Astrocyte (in vitro differentiated cells and primary cell): ENCODE results near the gene SLC6A9. TPM values are rescaled to one million over a fixed set of nuclear protein-coding genes. Genes with fewer than 3 reads are reported as not detected.

Experiments used
- DNase-seq: peaks from one replicate; pipeline ENCODE4 v3.0.0-alpha.2; 2010; ENCODE audit warnings: low read depth
- FAIRE-seq: peaks from 2 replicates; lab custom pipeline; 2011; peaks lifted over from hg19 to GRCh38; lab: Jason Lieb, UNC
- H2AFZ ChIP-seq: 2 replicates; pipeline ENCODE4 v1.6.0; 2012; ENCODE audit warnings: low read depth, low read length, inconsistent platforms
- H3K27ac ChIP-seq: 2 replicates; pipeline ENCODE4 v1.5.1; 2011; ENCODE audit warnings: low read depth, low read length, inconsistent platforms
- H3K27me3 ChIP-seq: 2 replicates; pipeline ENCODE4 v1.6.0; 2011; ENCODE audit warnings: low read length, inconsistent platforms; ENCODE audit not compliant: insufficient read depth
- H3K36me3 ChIP-seq: 2 replicates; pipeline ENCODE4 v1.5.1; 2011; ENCODE audit warnings: low read length, inconsistent platforms; ENCODE audit not compliant: insufficient read depth
- H3K4me1 ChIP-seq: 2 replicates; pipeline ENCODE4 v1.5.1; 2011; ENCODE audit warnings: low read length, inconsistent platforms; ENCODE audit not compliant: insufficient read depth
- H3K4me2 ChIP-seq: 2 replicates; pipeline ENCODE4 v1.6.0; 2012; ENCODE audit warnings: low read length, inconsistent platforms
- H3K4me3 ChIP-seq: 2 replicates; pipeline ENCODE4 v1.5.1; 2011; ENCODE audit warnings: low read depth, mild to moderate bottlenecking, low read length, inconsistent platforms; ENCODE audit not compliant: insufficient read depth
- H3K79me2 ChIP-seq: 2 replicates; pipeline ENCODE4 v1.6.0; 2012; ENCODE audit warnings: mild to moderate bottlenecking, low read length, inconsistent platforms; ENCODE audit not compliant: insufficient read depth
- H3K9ac ChIP-seq: 2 replicates; pipeline ENCODE4 v1.6.0; 2012; ENCODE audit warnings: mild to moderate bottlenecking, low read length, inconsistent platforms
- H3K9me3 ChIP-seq: 2 replicates; pipeline ENCODE4 v1.5.1; 2012; ENCODE audit warnings: low read depth, mild to moderate bottlenecking, low read length, inconsistent platforms; ENCODE audit not compliant: insufficient read depth
- H4K20me1 ChIP-seq: 2 replicates; pipeline ENCODE4 v1.6.0; 2012; ENCODE audit warnings: low read length, inconsistent platforms; ENCODE audit not compliant: insufficient read depth
- H3K27ac Mint-ChIP-seq: one replicate; pipeline ENCODE4 v1.8.0; 2021; ENCODE audit warnings: mild to moderate bottlenecking, mixed read lengths; ENCODE audit not compliant: unreplicated experiment
- H3K27me3 Mint-ChIP-seq: one replicate; pipeline ENCODE4 v1.8.0; 2021; ENCODE audit warnings: low read depth, mixed read lengths; ENCODE audit not compliant: unreplicated experiment
- H3K36me3 Mint-ChIP-seq: one replicate; pipeline ENCODE4 v1.8.0; 2021; ENCODE audit warnings: low read depth, mixed read lengths; ENCODE audit not compliant: unreplicated experiment
- H3K4me1 Mint-ChIP-seq: one replicate; pipeline ENCODE4 v1.8.0; 2021; ENCODE audit warnings: low read depth, mixed read lengths; ENCODE audit not compliant: unreplicated experiment
- H3K4me3 Mint-ChIP-seq: one replicate; pipeline ENCODE4 v1.8.0; 2021; ENCODE audit warnings: mild to moderate bottlenecking, moderate library complexity, mixed read lengths; ENCODE audit not compliant: unreplicated experiment
- H3K9me3 Mint-ChIP-seq: one replicate; pipeline ENCODE4 v1.8.0; 2021; ENCODE audit warnings: mild to moderate bottlenecking, mixed read lengths; ENCODE audit not compliant: unreplicated experiment
- EZH2 ChIP-seq: IDR thresholded peaks from 2 replicates; pipeline ENCODE4 v1.6.1; 2012; ENCODE audit warnings: mild to moderate bottlenecking, low read length, inconsistent platforms; ENCODE audit not compliant: insufficient read depth
- total RNA-seq: library from RNA; stranded (reverse); gene quantifications from 2 replicates; pipeline ENCODE4 v1.2.1, GENCODE V29; 2021
- TF ChIP-seq, protein P1 (sequence below): IDR thresholded peaks from 2 replicates; pipeline ENCODE4 v1.5.1; 2011; ENCODE audit warnings: low read depth, mild to moderate bottlenecking, inconsistent platforms, low read length, moderate library complexity; ENCODE audit not compliant: insufficient read depth

SLC6A9 gene
- total RNA-seq, 1 donor from 2014 or later: 45.2 TPM

DNA sequence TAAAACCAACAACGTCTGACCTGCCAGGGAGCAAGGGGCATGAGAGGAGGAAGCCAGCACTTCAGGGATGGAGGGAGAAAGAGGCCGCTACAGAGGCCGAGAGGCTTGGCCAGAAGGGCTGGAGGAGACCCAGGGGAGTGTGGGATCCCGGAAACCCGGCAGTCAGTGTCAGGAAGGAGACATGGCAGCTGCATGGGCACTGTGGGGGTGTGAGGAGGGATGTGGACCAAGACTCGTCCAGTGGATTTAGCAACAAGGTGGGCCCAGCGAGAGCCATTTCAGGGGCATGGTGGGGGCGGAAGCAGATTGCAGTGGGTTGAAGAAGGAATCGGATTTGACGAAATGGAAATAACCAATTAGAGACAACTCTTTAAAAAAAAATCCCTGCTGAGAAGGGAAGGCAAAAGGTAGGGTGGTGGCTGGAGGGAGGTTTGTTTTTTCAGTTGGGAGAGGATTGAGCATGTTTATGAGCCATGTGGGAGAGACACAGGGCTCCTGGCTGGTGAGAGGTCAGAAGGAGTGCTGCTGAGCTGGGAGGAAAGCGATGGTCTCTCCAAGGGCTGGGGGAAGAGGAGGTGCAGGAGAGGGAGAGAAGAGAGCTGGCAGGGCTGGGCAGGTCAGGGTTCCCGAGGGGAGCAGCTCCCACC, 47.9 kb downstream of the SLC6A9 start:
- Histone ChIP-seq H3K9me3 (no peaks in the 10 kb centered on the region), H3K79me2 (peaks cover 43% of the 10 kb centered on the region), H3K27me3 (no peaks in the 10 kb centered on the region), H4K20me1 (peaks cover 63% of the 10 kb centered on the region), H3K9ac (no peak overlapping the region), H3K4me3 (no peak overlapping the region), H3K27ac (no peak overlapping the region), H3K4me2 (peak overlapping the region; percentile 28), H2AFZ (no peak overlapping the region), H3K36me3 (peaks cover 2% of the 10 kb centered on the region), H3K4me1 (peaks cover 23% of the 10 kb centered on the region)
- Mint-ChIP-seq H3K4me1 (peaks cover 28% of the 10 kb centered on the region), H3K36me3 (peaks cover 26% of the 10 kb centered on the region), H3K9me3 (no peaks in the 10 kb centered on the region), H3K27me3 (no peaks in the 10 kb centered on the region), H3K27ac (peak overlapping the region; percentile 55), H3K4me3 (no peak overlapping the region)
- TF ChIP-seq, protein P1, sequence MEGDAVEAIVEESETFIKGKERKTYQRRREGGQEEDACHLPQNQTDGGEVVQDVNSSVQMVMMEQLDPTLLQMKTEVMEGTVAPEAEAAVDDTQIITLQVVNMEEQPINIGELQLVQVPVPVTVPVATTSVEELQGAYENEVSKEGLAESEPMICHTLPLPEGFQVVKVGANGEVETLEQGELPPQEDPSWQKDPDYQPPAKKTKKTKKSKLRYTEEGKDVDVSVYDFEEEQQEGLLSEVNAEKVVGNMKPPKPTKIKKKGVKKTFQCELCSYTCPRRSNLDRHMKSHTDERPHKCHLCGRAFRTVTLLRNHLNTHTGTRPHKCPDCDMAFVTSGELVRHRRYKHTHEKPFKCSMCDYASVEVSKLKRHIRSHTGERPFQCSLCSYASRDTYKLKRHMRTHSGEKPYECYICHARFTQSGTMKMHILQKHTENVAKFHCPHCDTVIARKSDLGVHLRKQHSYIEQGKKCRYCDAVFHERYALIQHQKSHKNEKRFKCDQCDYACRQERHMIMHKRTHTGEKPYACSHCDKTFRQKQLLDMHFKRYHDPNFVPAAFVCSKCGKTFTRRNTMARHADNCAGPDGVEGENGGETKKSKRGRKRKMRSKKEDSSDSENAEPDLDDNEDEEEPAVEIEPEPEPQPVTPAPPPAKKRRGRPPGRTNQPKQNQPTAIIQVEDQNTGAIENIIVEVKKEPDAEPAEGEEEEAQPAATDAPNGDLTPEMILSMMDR: no peak
- TF ChIP-seq EZH2: no peak
- no peak for DNase-seq
- FAIRE-seq: no peak

DNA sequence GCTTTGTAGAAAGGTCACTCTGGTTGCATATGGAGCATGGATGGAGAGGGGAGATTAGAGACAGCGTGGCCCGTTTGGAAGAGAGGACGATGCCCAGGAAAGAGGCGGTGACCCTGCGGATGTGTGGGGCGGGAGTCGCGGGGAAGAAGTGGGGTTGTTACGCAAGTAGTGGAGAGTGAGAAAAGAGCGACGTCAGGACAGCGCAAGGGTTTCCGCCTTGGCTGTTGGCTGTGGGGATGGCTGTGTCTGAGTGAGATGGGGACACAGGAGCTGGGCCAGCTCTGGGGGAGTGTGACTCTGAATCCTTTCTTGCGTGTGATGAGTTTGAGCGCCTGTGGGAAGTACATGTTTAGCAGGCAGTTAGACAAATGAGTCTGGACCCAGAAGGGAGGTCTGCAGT, 48.5 kb downstream of the SLC6A9 start:
- Mint-ChIP-seq H3K27ac (no peak overlapping the region), H3K4me1 (peaks cover 34% of the 10 kb centered on the region), H3K4me3 (no peak overlapping the region), H3K36me3 (peaks cover 31% of the 10 kb centered on the region), H3K9me3 (no peaks in the 10 kb centered on the region), H3K27me3 (no peaks in the 10 kb centered on the region)
- Histone ChIP-seq H3K9me3 (no peaks in the 10 kb centered on the region), H3K4me2 (peak overlapping the region; percentile 28), H3K9ac (no peak overlapping the region), H3K27me3 (no peaks in the 10 kb centered on the region), H3K79me2 (peaks cover 49% of the 10 kb centered on the region), H4K20me1 (peaks cover 68% of the 10 kb centered on the region), H3K27ac (no peak overlapping the region), H2AFZ (no peak overlapping the region), H3K4me3 (no peak overlapping the region), H3K36me3 (peaks cover 4% of the 10 kb centered on the region), H3K4me1 (peaks cover 28% of the 10 kb centered on the region)
- DNase-seq (no peak), FAIRE-seq (no peak)
- TF ChIP-seq, protein P1: no peak
- TF ChIP-seq EZH2: no peak

DNA sequence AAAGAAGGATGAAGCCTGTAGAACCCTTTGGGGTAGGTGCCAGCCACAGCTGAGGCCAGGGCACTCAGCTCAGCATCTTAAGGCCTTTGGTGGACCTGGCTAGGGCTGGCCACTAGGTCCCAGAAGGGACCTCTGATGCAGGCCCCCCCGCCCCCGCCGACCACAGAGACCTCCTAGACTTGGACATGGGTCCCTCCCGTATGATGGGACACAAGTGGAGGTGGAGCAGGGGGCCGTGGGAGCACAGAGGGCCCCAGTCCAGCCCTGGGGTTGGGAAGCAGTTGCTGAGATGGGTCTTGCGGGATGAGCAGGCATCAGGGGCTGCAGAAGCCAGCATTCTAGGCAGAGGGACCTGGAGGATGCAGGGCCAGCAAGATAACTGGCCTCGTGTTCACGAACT, 49.0 kb downstream of the SLC6A9 start:
- no peak overlapping the region for H3K4me3 ChIP-seq
- H3K4me1 Mint-ChIP-seq: peaks cover 36% of the 10 kb centered on the region
- no peak overlapping the region for H3K27ac ChIP-seq
- H3K79me2 ChIP-seq: peaks cover 54% of the 10 kb centered on the region
- H3K36me3 ChIP-seq: peaks cover 10% of the 10 kb centered on the region
- no peaks in the 10 kb centered on the region for H3K27me3 ChIP-seq
- H3K9me3 Mint-ChIP-seq: no peaks in the 10 kb centered on the region
- peaks cover 28% of the 10 kb centered on the region for H3K4me1 ChIP-seq
- H2AFZ ChIP-seq: no peak overlapping the region
- H4K20me1 ChIP-seq: peaks cover 74% of the 10 kb centered on the region
- H3K36me3 Mint-ChIP-seq: peaks cover 36% of the 10 kb centered on the region
- TF ChIP-seq, protein P1: no peak
- TF ChIP-seq EZH2: no peak
- no peak overlapping the region for H3K4me3 Mint-ChIP-seq
- H3K9ac ChIP-seq: no peak overlapping the region
- DNase-seq (no peak), FAIRE-seq (no peak)
- H3K27ac Mint-ChIP-seq: no peak overlapping the region
- H3K27me3 Mint-ChIP-seq: no peaks in the 10 kb centered on the region
- peak overlapping the region; percentile 28 for H3K4me2 ChIP-seq
- H3K9me3 ChIP-seq: no peaks in the 10 kb centered on the region
